KBM-7 (cell line): Measurements from ENCODE around the gene STIM2.

Experiments used
- DNase-seq: peaks from one replicate; pipeline ENCODE4 v3.0.0-alpha.2; 2015
- in situ Hi-C: fragments of 300-500 bp; cut with MboI; formaldehyde crosslinking; loops from 2 replicates; pipeline ENCODE4 v1.14.3; 2020; ENCODE audit warnings: low sequenced_read_pairs, low pct_unique_long_range_greater_than_20kb, mixed read lengths

The STIM2 gene

GRCh38 chr4:26830033-26830432, 30.6 kb upstream of the STIM2 start:
- DNase-seq = no peak
- in situ Hi-C loops = no loop called here

- DNase-seq = no peak
- in situ Hi-C loops = no loop called here
These were observed 29.9 kb upstream of the STIM2 start for GRCh38 chr4:26830701-26831100.

- DNase-seq = no peak
- in situ Hi-C loops = no loop called here
These were observed 24.1 kb upstream of the STIM2 start for GRCh38 chr4:26836539-26836938.

- peak; percentile 45 for DNase-seq
- in situ Hi-C loops = no loop called here
These were observed 22.4 kb upstream of the STIM2 start for GRCh38 chr4:26837993-26838842.

GRCh38 chr4:26839016-26839415, 21.6 kb upstream of the STIM2 start:
- in situ Hi-C loops = no loop called here
- no peak for DNase-seq

- DNase-seq = no peak
- in situ Hi-C loops = no loop called here
These were observed 21.1 kb upstream of the STIM2 start for GRCh38 chr4:26839534-26839951.

GRCh38 chr4:26840786-26841185, 19.9 kb upstream of the STIM2 start:
- DNase-seq = no peak
- in situ Hi-C loops = no loop called here

- no peak for DNase-seq
- in situ Hi-C loops = no loop called here
These were observed 17.7 kb upstream of the STIM2 start for GRCh38 chr4:26842911-26843310.

- in situ Hi-C loops = no loop called here
- no peak for DNase-seq
These were observed 10.1 kb upstream of the STIM2 start for GRCh38 chr4:26850528-26850927.

GRCh38 chr4:26851129-26851528, 9.5 kb upstream of the STIM2 start:
- in situ Hi-C loops = no loop called here
- DNase-seq = no peak

GRCh38 chr4:26854701-26855100, 5.9 kb upstream of the STIM2 start:
- in situ Hi-C loops = no loop called here

GRCh38 chr4:26856906-26857277, 3.7 kb upstream of the STIM2 start:
- peak; percentile 16 for DNase-seq
- in situ Hi-C loops = no loop called here

More at GRCh38 chr4:26854701-26855100, 5.9 kb upstream of the STIM2 start:
- no peak for DNase-seq

- in situ Hi-C loops = no loop called here
- peak; percentile 75 for DNase-seq
These were observed 3.2 kb upstream of the STIM2 start for GRCh38 chr4:26857278-26858034.

- in situ Hi-C loops = no loop called here
- no peak for DNase-seq
These were observed 2.4 kb upstream of the STIM2 start for GRCh38 chr4:26858035-26858918.

- in situ Hi-C loops = no loop called here
- no peak for DNase-seq
These were observed 1.7 kb upstream of the STIM2 start for GRCh38 chr4:26858947-26859401.

GRCh38 chr4:26859762-26860156, 882 bp upstream of the STIM2 start:
- no peak for DNase-seq
- in situ Hi-C loops = no loop called here

- peak; percentile 64 for DNase-seq
These were observed 337 bp downstream of the STIM2 start for GRCh38 chr4:26860922-26861433.

GRCh38 chr4:26861434-26862186, 969 bp downstream of the STIM2 start:
- DNase-seq = peak; percentile 73
- in situ Hi-C loops = no loop called here

More at GRCh38 chr4:26860922-26861433, 337 bp downstream of the STIM2 start:
- in situ Hi-C loops = no loop called here
